GM18519 (cell line): ENCODE data around the gene RAD51B.

Experiments used
- ATAC-seq: cut with Tn5 transposase; IDR thresholded peaks from one replicate; pipeline ENCODE4 v1.9.1; 2021; ENCODE audit warnings: mild to moderate bottlenecking, moderate library complexity; ENCODE audit not compliant: unreplicated experiment, low FRiP score

RAD51B gene

DNA sequence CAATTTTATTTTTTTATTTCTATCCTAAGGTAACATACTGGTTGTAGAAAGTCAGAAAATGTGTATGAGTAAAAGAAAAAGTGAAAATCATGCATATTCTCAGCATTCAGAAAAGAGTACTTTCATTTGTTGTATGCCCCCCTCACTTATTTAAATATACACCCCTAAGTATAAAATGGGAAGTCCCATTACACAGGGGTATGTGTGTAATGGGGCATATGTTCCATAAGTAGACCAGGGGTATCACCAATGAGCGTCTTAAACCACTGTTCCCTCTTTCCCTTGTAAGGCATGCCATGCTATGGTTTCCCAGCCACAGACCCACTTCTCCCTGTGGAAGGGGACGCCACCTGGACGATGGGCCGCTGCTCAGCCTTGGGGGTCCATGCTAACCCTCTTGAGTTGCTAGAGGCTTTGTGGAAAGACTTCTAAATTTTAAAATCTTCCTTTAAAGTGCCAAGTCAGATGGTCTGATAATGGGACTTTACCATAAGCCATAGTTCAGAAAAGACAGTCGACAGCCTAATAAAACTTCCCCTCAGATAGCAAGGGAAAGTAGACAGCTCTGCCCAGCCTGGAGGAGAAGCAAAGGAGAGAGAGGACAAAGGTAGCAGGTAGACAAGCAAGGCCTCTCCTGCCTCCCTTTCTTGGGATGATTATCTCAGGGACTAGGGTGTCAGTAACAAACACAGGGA is 855.1 kb downstream of the RAD51B start:
- ATAC-seq = no peak

DNA sequence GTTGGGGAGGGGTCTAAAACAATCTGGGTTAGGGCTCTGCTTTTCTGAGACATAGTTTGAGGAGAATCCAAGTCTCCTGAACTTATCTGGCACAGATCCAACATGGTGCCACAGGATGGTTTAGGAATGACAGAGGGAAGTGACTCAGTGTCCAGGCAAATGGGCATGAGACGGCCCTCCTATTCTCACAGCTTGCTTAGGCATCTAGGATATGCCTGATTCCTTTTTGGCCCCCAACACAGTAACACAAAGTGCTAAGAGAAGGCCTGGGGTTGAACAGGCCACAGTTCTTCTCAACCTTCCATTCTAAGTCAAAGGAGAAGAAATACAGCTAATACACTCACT is 855.6 kb downstream of the RAD51B start:
- no peak for ATAC-seq

DNA sequence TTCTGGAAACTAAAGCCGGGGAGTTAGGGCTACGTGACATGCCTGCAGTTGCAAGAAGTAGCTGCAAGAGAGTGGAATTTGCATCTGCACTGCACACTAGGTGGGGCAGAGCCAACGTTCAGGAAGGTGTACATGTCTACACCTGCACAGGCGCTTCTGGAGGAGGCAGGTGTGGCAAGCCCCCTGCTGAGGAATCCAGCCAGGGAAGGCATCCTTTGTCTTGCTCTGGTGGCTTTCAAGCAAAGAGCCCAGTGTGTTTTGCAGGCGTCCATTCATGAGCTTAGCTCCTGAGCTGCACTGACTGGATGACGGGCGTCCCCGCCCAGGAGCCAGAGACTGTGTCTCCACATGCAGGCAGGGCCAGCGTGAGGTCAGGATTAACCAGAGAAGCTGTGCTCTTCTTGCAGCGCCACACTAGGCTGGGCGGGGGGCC is 856.9 kb downstream of the RAD51B start:
- ATAC-seq = no peak

DNA sequence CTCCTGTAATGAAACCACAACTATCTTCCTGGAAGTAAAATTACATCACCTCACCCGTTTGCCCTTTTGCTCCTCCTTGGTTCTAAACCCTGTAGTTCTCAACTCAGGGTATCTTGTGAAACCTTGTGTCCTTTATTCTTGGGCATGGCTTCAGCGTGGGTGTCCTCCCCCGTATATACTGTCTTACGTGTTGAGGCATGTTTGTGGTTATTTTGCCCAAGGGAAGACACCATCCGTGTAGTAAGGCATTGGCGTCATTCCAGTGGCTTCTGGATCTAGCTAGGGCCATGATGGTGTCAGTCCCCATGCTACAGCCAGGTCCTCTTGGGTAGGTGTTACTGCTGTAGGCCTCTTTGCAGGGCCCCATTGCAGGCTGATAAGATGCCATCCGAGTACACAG is 857.9 kb downstream of the RAD51B start:
- no peak for ATAC-seq

DNA sequence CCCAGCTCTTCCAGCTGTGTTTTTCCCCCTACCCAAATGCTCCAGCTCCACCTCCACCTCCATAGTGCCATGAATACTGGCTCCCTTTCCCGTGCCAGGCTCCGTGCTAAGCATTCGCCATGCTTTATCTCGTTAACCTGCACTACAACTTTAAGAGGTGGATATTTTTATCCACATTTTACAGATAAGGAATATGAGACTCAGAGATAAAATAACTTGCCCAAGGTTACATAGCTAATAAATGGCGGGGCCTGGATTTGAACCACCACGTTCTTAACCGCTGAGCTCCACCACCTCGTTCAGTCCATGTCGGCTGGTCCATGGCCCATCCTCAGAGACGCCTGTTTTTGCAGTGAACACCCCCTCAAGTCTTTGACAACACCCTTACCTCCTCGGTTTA is 858.3 kb downstream of the RAD51B start:
- ATAC-seq = no peak

DNA sequence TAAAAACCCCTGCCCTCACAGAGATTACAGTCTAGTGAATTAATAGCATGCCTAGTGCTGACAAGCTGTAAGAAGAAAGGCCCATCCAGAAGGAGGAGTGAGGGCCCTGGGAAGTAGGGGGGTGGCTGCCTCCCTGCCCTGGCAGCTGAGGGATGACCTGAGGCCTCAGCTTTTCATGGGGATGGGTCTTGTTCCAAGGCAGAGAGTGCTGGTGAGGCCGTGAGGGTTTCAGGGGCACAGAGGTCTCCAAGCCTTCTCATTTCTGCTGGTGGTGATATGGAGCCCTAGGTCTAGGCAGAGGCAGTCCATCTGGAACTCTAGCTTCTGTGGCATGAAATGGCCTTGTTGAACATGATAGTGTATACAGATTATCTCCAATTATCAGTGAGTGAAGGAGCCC is 858.9 kb downstream of the RAD51B start:
- no peak for ATAC-seq

DNA sequence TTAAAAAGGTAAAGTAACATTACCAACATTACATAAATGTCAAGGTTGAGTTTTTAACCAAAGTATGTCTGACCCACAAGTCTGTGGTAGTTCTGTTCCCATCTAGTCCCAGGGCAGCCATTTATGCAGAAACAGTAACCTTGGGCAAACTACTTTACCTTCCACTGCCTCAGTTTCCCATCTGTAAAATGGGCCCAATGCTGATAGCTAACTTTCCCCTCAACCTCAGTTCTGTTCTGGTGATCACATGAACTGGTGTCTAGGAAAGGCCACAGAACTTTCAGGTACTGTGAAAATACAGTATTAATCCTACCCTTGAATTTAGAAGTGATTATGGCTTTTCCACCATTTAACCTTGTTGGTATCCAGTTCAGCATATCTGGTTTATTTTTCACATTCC is 859.7 kb downstream of the RAD51B start:
- no peak for ATAC-seq

DNA sequence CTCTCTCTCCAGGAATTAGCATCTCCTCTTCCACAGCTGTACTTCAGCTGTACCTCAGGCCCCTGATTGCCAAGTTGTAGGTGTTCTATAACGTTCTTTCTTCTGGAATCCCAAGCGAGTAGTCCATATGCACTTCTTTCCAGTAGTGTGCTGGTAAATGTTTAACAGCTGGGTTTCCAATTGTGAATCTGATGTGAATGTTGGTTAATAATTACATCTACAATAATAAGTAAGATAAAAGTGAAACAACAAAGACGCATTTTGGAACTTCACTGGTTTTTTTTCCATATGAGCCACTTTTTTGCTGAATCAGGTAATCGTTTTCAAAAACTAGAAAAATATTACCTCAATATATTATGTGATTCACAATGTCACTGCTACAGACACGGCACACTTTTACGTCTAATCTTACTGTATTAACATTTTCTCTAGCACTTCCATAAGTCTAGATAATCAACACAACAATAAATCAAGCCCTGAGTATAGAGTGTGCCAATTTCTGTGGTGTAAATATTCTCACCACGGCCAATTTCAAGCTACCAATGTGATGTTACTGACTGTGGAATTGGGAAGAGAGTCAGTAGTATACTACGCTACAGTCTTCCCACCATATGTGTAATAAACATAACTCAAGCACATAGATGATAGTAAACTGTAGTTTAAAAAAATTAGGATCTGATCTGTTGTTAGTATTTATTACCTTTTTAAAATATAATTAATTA is 860.3 kb downstream of the RAD51B start:
- no peak for ATAC-seq

DNA sequence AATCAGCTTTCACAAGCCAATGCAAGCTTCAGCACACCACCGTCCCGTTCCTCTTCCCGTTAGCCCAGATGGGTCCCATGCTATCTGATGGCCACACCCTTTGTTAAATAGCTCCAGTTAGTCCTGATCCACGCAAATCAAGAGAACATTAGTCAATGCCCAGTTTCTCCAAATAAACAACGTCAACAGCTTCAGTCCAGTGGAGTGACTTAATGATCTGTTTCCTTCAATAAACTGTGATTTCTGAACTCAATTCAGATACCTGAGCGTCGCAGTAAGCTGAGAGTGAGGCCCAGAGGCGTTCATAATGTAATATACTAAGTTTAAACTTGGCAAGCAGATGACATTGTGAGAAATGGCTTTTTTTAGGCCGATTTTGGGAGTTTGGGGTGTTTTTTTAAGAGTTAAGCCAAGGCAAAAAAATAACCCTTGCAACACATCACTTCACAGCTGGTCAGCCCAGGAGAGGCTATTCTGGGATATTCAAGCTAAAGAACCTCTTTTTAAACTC is 861.0 kb downstream of the RAD51B start:
- ATAC-seq = no peak

DNA sequence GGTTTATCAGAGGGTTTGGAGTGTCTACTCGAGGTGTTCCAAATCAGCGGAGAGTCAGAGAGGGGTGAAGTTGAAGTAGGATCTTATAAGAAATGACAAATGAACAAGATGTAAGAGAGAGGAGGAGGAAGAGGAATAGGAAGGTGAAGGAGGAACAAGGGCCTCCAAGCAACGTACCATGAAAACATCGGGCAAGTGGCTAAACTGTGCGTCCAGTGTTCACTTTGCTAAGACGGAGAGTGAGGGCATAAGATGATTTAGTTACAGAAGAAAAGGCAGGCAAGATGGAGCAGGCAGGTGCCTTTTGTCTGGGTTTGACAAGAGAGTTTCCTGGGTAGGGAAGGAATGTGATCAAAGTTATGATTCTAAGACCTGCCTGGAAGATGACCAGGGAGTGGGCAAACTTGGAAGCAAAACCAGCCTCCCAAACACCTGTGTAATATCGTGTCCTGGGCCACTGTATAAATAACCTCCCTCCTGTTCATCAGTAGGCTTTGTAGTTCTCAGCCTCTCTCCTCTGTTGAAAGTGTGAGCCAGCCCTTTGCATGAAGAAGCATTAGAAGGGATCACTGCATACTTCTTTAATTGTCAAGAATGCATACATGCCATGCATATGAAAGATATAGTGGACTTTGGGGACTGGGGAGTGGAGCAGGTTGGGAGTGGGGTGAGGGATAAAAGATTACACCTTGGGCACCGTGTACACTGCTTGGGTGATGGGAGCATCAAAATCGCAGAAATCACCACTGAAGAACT is 861.9 kb downstream of the RAD51B start:
- ATAC-seq = no peak

DNA sequence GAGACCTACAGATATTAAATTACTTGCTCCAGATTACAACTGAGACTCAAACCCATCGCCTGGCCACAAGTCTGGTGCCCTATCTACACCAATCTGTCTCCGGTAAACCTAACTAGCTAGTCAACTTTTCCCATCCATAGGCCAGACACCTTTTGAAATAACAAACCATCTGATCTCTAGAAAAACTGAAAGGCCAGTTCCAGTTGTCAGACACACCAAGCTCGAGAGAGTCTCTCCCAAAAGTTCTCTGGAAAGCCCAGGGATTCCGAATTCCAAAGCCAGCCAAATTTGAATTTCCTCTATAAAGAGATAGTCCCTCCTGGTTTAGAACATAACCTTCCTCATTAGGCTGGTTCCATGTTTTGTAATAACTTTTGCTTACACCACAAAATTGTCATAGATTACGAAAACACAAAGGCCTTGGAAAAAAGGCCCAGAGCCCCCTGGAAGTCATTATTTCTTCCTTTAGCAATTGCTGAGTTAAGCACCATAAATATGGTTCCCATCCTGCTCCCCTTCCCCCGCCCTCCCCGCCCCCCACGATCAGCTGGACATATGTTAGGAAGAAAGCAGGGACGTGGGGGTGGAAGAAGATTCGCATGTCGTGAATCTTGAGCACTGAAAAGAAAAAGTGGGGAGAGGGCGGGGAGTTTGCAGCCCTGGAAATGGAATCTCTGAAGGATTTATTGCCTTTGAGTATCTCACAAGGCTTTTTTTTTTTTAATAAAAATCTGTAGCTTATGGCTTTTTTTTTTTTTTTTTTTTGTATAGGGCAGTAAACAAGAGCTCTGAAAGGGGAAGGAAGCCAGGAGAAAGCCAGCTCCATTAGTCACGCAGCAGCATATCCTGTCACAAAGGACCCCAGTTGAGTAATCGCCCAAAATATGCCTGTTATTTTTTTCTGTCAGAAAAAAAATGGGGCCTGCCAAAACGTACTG is 862.9 kb downstream of the RAD51B start:
- ATAC-seq = no peak

DNA sequence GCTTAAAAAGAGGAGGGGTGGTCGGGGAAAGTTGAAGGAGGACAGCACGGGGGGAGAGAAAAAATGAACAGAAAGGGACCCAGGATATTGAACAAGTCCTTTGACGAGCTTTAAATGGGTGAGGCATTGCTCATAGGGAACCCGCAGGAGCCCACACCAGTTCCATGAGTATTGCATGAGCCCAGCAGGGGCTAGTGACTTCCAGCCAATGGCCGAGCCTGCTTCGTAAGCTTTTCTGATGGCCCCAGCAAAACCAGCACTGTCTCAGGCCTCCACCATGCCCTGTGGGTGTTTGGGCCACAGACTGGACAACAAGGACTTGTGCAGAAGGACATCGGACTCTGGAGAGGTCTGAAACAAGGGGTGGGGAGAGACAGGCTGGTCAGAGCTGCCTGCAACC is 863.7 kb downstream of the RAD51B start:
- no peak for ATAC-seq

DNA sequence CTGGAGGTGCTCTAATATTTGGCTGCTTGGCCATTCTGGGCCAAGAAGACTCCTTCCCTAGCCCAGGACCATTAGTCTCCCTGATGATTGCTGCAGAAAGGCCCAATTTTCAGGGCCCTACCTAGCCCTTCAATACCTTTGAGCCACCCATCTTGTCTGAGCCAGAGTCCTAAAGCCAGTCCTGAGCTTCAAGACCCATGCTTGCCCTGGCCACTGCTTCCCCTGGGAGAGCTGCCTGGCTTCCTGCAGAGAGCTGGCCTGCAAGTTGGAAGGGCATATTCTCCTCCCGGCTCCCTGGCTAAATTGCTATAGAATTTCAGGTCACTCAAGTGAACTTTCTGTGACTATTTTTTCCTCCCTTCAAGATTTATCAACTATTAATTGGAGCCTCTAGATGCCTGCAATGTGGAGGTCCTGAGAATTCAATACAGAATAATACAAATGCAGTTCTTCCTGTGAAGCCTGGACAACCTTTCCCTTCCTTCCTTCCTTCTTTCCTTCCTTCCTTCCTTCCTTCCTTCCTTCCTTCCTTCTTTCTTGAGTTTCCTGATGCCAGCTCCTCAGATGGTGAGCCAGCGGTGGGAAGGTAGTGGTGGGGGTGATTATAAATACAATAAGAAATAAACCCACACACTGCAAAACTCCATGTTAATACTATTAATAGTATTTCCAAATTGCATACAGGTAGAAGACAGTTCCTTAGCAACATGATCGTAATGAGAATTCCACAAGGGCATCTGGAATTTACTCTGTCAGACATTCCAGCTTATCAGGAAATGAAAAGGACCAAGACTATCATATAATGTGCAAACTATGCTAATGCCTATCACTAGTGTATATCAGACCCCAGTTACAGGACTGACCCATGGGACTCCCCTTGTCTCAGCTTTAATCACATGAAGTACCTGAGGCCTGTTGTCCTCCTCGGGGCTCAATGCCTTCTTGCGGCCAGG is 865.2 kb downstream of the RAD51B start:
- no peak for ATAC-seq

DNA sequence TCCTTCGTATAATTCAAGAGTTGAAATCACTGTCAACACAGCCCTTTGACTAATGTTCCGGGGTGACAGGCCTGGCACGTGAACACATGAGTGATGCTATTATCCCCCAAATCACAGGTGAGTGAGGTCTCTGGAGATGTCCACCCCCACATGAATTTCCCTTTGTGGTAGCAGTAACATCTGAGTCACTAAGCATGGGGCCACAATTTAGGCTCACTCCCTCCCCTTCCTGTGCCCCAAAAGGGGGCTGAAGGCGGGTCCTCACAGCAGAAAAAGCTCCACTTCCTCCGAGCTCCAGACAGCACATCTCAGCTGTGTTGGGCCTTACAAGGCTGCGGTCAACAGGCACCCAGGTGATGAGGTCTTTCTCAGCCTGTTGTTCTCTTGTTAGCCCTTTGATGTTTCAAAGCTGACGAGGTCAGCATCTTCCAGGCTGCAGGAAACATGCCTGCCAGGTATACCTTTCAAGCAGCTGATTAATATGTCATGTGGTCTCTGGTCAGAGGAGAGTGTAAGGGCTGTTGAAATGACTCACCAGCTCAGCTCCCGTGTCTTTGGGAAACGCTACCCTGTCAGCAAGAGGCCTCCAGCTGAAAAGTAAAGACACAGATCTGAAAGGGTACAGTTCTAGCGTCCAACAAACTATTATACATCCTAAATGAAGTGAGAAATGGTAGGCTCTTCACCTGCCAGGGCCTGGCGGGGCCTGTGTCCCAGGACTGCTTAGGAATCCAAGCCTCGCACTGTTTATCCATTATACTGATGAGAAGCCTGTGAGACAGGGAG is 866.0 kb downstream of the RAD51B start:
- ATAC-seq = peak; percentile 62

DNA sequence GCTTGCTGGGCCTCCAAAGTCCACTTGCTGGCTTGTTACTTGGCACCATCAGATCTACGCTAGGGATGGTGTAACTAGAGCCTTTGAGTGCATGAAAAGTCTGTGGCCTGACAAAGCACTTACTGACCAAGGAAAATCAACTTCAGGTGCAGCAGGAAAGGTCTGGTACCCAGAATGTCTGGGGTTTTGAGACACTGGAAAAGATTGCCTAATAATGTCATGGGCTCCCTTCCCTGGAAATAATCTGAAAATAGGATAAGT is 866.6 kb downstream of the RAD51B start:
- ATAC-seq = no peak

DNA sequence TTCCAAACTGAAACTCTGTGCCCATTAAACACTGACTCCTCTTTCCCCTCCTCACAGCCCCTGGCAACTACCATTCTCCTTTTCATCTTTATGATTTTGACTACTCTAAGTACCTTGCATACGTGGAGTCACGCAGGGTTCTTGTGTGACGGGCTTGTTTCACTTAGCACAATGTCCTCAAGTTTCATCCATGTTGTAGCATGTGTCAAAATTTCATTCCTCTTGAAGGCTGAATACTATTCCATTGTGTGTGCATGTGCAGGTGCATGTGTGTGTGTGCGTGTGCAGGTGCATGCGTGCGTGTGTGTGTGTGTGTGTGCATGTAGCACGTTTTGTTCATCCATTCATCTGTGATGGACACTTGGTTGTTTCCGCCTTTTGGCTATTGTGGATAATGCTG is 867.1 kb downstream of the RAD51B start:
- no peak for ATAC-seq

DNA sequence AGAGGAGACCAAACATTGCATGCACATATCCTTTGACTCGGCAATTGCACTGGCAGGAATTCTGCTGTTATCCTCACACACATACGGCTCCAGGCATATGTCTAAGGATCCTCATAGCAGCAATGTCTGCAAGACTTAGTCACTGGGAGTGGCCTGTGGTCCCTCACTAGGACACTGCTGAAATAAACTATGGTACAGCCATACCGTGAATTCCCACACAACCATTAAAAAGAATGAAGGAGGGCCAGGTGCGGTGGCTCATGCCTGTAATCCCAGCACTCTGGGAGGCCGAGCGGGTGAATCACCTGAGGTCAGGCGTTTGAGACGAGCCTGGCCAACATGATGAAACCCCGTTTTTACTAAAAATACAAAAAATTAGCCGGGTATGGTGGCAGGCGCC is 868.2 kb downstream of the RAD51B start:
- no peak for ATAC-seq

DNA sequence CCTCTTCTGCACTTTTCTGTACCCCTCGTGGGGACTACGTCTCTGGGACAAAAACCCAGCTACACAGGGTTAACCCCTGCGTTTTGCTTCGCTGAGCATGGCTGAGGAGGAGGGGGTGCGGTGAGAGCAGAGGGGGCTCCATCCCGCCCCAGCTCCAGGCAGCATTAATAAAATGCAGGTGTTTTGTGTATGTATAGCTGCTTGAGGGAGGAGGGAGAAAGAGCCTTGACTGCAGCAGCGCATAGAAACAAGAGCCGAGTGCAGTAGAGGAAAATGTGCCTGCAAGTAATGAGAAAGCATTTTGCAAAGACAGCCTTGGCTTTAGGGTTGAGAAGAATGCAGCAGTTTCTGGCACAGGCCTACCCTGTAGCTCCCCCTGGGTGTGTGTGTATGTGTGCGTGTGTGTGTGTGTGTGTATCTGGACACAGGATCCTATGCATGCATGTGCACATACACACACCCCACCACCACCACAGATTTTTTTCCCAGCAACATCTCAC is 869.3 kb downstream of the RAD51B start:
- ATAC-seq = no peak

DNA sequence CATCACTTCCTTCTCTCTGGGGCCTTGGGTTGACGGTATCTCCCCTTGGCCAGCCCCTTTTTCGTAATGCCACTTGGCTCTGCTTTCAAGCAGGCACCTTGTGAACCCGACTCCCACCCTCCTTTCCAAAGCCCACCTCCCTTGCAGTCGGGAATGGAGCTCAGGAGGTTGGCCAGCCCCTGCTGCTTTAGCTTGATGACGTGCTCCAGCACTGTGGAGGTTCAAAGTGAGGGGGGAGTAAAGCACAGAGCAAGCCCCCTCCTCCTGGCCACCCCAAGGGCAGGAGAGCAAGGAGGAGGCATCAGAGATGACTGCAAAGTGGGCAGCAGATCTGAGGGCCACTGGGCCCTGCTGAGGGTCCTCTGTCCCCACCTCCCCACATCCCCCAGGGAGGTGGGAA is 869.9 kb downstream of the RAD51B start:
- no peak for ATAC-seq
